Measurements from ENCODE around the gene ZDHHC14.

- TF ChIP-seq CTCF (IDR thresholded peaks at IDR 0.05; ENCODE audit: low read depth, low read length): no peak
- TF ChIP-seq POLR2A (IDR thresholded peaks at IDR 0.05; ENCODE audit: extremely low read depth, insufficient read length): no peak
Observed at GRCh38 chr6:157386454-157386853, 5.5 kb downstream of the ZDHHC14 start.

Data from NB4 (cell line).